ENCODE results near the gene APOC4. TPM values are rescaled to one million over a fixed set of nuclear protein-coding genes. Genes with fewer than 3 reads are reported as not detected.
A peak's percentile ranks its signal among the peaks of the same experiment; 100 is the strongest.
"Not testable (repeated sequence)": the region's sequence is repeated elsewhere in the genome, so short reads cannot be mapped to it uniquely, and the experiment has no call there.

APOC4 gene
- total RNA-seq, 1 experiment from 2014 or later, result not detected

DNA sequence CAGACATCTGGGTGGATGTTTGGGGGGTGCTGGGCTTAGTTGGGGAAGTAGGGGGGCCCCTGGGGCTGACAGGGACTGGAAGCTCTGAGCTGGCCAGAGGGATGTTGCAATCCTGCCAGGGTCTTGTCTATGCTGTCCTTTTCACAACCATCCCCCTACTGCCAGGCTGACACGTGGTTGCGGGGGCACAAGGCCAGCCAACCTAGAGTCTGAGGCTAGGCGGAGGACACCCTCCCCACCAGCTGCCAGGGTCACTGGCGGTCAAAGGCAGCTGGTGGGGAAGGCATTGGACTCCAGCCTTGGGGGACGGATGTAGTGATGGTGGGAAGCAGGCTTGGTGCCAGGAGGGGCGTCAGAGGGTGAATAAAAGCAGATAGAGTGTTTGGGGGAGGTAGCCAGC lies 29.2 kb upstream of the APOC4 start:
- H2BK5ac ChIP-seq (ENCODE audit: insufficient read length, low read length), result no peak overlapping the region
- no peak overlapping the region for H3K56ac ChIP-seq (ENCODE audit: insufficient read length, low read depth, low read length)
- H3K27me3 Mint-ChIP-seq (ENCODE audit: low read depth), result no peaks in the 10 kb centered on the region; the same call in 1 of the 2 replicates
- H3K4me1 Mint-ChIP-seq, result peaks cover 29 to 39% of the 10 kb centered on the region in 2 experiments
- no peak for TF ChIP-seq CTCF (conservative IDR thresholded peaks at IDR 0.05)
- no peaks in the 10 kb centered on the region for H3K79me1 ChIP-seq (ENCODE audit: insufficient read depth, low read depth, low read length, poor library complexity, severe bottlenecking)
- no peaks in the 10 kb centered on the region for H4K20me1 ChIP-seq (ENCODE audit: control insufficient read depth, insufficient read depth, insufficient read length)
- H2AK5ac ChIP-seq (ENCODE audit: insufficient read length, low read length), result no peak overlapping the region
- H3K18ac ChIP-seq (ENCODE audit: insufficient read length, low read depth, low read length), result no peak overlapping the region
- H3K9me3 Mint-ChIP-seq, result no peaks in the 10 kb centered on the region; a peak in 1 of 5 replicates
- H3K27ac ChIP-seq (ENCODE audit: insufficient read length, low read depth, low read length), result no peak overlapping the region
- H2BK120ac ChIP-seq (ENCODE audit: low read depth, low read length, poor library complexity, severe bottlenecking), result no peak overlapping the region
- no peak overlapping the region for H3K4me2 ChIP-seq (ENCODE audit: insufficient read depth, insufficient read length, low read length)
- H3K79me2 ChIP-seq (ENCODE audit: insufficient read depth, low read length), result no peaks in the 10 kb centered on the region
- no peak overlapping the region for H2BK20ac ChIP-seq (ENCODE audit: low read depth, low read length, poor library complexity, severe bottlenecking)
- no peak overlapping the region for H2BK15ac ChIP-seq (ENCODE audit: low read depth, low read length)
- H4K5ac ChIP-seq (ENCODE audit: insufficient read length, low read depth, low read length), result no peak overlapping the region
- H3K23ac ChIP-seq (ENCODE audit: insufficient read length, low read depth, low read length), result no peak overlapping the region
- H3K36me3 Mint-ChIP-seq (ENCODE audit: insufficient read depth in 1 of 3, low read depth in 3 of 3), result peaks cover 10 to 14% (median 14%) of the 10 kb centered on the region in 3 experiments; a peak in 6 of 7 replicates
- H3K4me1 ChIP-seq (ENCODE audit: insufficient read depth, low read length), result peaks cover 2% of the 10 kb centered on the region; the same call in 1 of the 2 replicates
- no peak overlapping the region for H2BK12ac ChIP-seq (ENCODE audit: insufficient read length, low read depth, low read length)
- H3K4me3 Mint-ChIP-seq, result peak overlapping the region in 1 of 2 experiments; percentile 64; a peak in 3 of 5 replicates
- WGBS (ENCODE audit: extremely low coverage, insufficient read length, low lambda C conversion rate), result no CpG with 5 or more reads among the region's 6 CpGs
- no peaks in the 10 kb centered on the region for H3K9me3 ChIP-seq (ENCODE audit: control insufficient read depth, low read depth, low read length)
- H3K14ac ChIP-seq (ENCODE audit: insufficient read depth, low read length), result no peak overlapping the region
- H3K9ac ChIP-seq (ENCODE audit: extremely low read depth, insufficient read length, low read length), result no peak overlapping the region
- H4K8ac ChIP-seq (replicated peaks; ENCODE audit: insufficient read length, low read depth, low read length), result no peak overlapping the region
- H3K23me2 ChIP-seq (ENCODE audit: insufficient read length, low read depth, low read length, poor library complexity, severe bottlenecking), result no peaks in the 10 kb centered on the region
- no peak overlapping the region for H2AFZ ChIP-seq (ENCODE audit: low read length)
- no peak for DNase-seq
- H3T11ph ChIP-seq (ENCODE audit: low read length), result no peak overlapping the region
- H3K27me3 ChIP-seq (ENCODE audit: insufficient read depth, low read length), result no peaks in the 10 kb centered on the region
- no peak overlapping the region for H3K4ac ChIP-seq (ENCODE audit: low read depth, low read length)
- no peak overlapping the region for H4K91ac ChIP-seq (ENCODE audit: insufficient read length, low read depth, low read length)
- peak overlapping the region in 2 of 3 experiments; percentile 34 to 57; a peak in 3 of 7 replicates for H3K27ac Mint-ChIP-seq

- H3K27ac ChIP-seq (ENCODE audit: insufficient read length, low read depth, low read length); H3K56ac ChIP-seq (ENCODE audit: insufficient read length, low read depth, low read length); H2BK120ac ChIP-seq (ENCODE audit: low read depth, low read length, poor library complexity, severe bottlenecking); H4K91ac ChIP-seq (ENCODE audit: insufficient read length, low read depth, low read length); H4K8ac ChIP-seq (replicated peaks; ENCODE audit: insufficient read length, low read depth, low read length); H2BK12ac ChIP-seq (ENCODE audit: insufficient read length, low read depth, low read length); H3K36me3 Mint-ChIP-seq (ENCODE audit: insufficient read depth in 1 of 3, low read depth in 3 of 3); H3K27me3 ChIP-seq (ENCODE audit: insufficient read depth, low read length); H3K23ac ChIP-seq (ENCODE audit: insufficient read length, low read depth, low read length); H2BK20ac ChIP-seq (ENCODE audit: low read depth, low read length, poor library complexity, severe bottlenecking); DNase-seq; H4K20me1 ChIP-seq (ENCODE audit: control insufficient read depth, insufficient read depth, insufficient read length); H2AFZ ChIP-seq (ENCODE audit: low read length); H3K4ac ChIP-seq (ENCODE audit: low read depth, low read length); H3K9me3 ChIP-seq (ENCODE audit: control insufficient read depth, low read depth, low read length); H3K4me1 ChIP-seq (ENCODE audit: insufficient read depth, low read length); H3K79me2 ChIP-seq (ENCODE audit: insufficient read depth, low read length); H3K23me2 ChIP-seq (ENCODE audit: insufficient read length, low read depth, low read length, poor library complexity, severe bottlenecking); H2BK15ac ChIP-seq (ENCODE audit: low read depth, low read length); H3K27me3 Mint-ChIP-seq (ENCODE audit: low read depth); H3K79me1 ChIP-seq (ENCODE audit: insufficient read depth, low read depth, low read length, poor library complexity, severe bottlenecking); H4K5ac ChIP-seq (ENCODE audit: insufficient read length, low read depth, low read length); H2BK5ac ChIP-seq (ENCODE audit: insufficient read length, low read length); H3K18ac ChIP-seq (ENCODE audit: insufficient read length, low read depth, low read length); H2AK5ac ChIP-seq (ENCODE audit: insufficient read length, low read length); H3T11ph ChIP-seq (ENCODE audit: low read length); H3K9me3 Mint-ChIP-seq: not testable (repeated sequence)
- Histone ChIP-seq H3K9ac (ENCODE audit: extremely low read depth, insufficient read length, low read length) (peak overlapping the region; percentile 21), H3K14ac (ENCODE audit: insufficient read depth, low read length) (peak overlapping the region; percentile 41), H3K4me2 (ENCODE audit: insufficient read depth, insufficient read length, low read length) (peak overlapping the region; percentile 75)
- H3K4me1 Mint-ChIP-seq, result peaks cover 29 to 34% of the 10 kb centered on the region in 2 experiments
- peak overlapping the region; percentile 94 to 98 for H3K4me3 Mint-ChIP-seq
- H3K27ac Mint-ChIP-seq, result peak overlapping the region; percentile 93 to 100 (median 99)
- no CpG with 5 or more reads among the region's 23 CpGs for WGBS (ENCODE audit: extremely low coverage, insufficient read length, low lambda C conversion rate)
Observed at GRCh38 chr19:44913512-44914432, 28.3 kb upstream of the APOC4 start.

Measured in H9 (cell line).